ENCODE results near the gene FBXW5. TPM values are rescaled to one million over a fixed set of nuclear protein-coding genes. Genes with fewer than 3 reads are reported as not detected.

FBXW5 gene
- total and polyA plus RNA-seq, 2 experiments from 2014 or later: 27.0 to 111 TPM

GRCh38 chr9:136930014-136930413 is 14.5 kb downstream of the FBXW5 start:
- Mint-ChIP-seq H3K9me3 (no peaks in the 10 kb centered on the region; the same call in 2 of the 3 replicates), H3K36me3 (ENCODE audit: low read depth) (peaks cover 44% of the 10 kb centered on the region), H3K4me1 (peaks cover 8% of the 10 kb centered on the region; the same call in 2 of the 3 replicates), H3K27ac (no peak overlapping the region), H3K4me3 (no peak overlapping the region), H3K27me3 (ENCODE audit: insufficient read depth, low read depth, poor library complexity) (peaks cover 8% of the 10 kb centered on the region)
- peaks cover 12% of the 10 kb centered on the region; the same call in 1 of the 2 replicates for H3F3A ChIP-seq (replicated peaks; ENCODE audit: low read depth)
- H3K27ac ChIP-seq (ENCODE audit: low read depth): no peak overlapping the region
- H3K4me2 ChIP-seq: no peak overlapping the region
- ATAC-seq (no peak), DNase-seq (ENCODE audit: low spot score) (no peak)
- no peaks in the 10 kb centered on the region; the same call in 1 of the 2 replicates for H3K9me2 ChIP-seq (ENCODE audit: insufficient read depth)
- H3K27me3 ChIP-seq (ENCODE audit: insufficient read depth): no peaks in the 10 kb centered on the region
- no peak for TF ChIP-seq ZNF462 (CRISPR knock-in tag; IDR thresholded peaks at IDR 0.05)
- no peak for TF ChIP-seq CREB1 (CRISPR knock-in tag; IDR thresholded peaks at IDR 0.05; ENCODE audit: low read depth)
- no peak for TF ChIP-seq ETS1 (IDR thresholded peaks at IDR 0.05)
- TF ChIP-seq JUNB (IDR thresholded peaks at IDR 0.05; ENCODE audit: unreplicated experiment): no peak
- no peak overlapping the region for H2AFZ ChIP-seq
- no peaks in the 10 kb centered on the region for H3K36me3 ChIP-seq (ENCODE audit: insufficient read depth)
- H3K4me3 ChIP-seq: no peak overlapping the region
- H3K79me2 ChIP-seq (replicated peaks; ENCODE audit: insufficient read depth): 0 out of 2 replicates have a peak, but pooled peaks cover 13% of the 10 kb centered on the region
- no peaks in the 10 kb centered on the region for H3K4me1 ChIP-seq (ENCODE audit: insufficient read depth)
- 0 out of 2 replicates have a peak, but pooled peaks cover 3% of the 10 kb centered on the region for H4K20me1 ChIP-seq (replicated peaks; ENCODE audit: insufficient read depth)

GRCh38 chr9:136928591-136928990 is 15.9 kb downstream of the FBXW5 start:
- Histone ChIP-seq H3K27me3 (ENCODE audit: insufficient read depth) (no peaks in the 10 kb centered on the region), H3K27ac (ENCODE audit: low read depth) (no peak overlapping the region), H3K4me3 (no peak overlapping the region), H2AFZ (no peak overlapping the region), H3K4me2 (no peak overlapping the region), H3K79me2 (replicated peaks; ENCODE audit: insufficient read depth) (0 out of 2 replicates have a peak, but pooled peaks cover 9% of the 10 kb centered on the region), H3K4me1 (ENCODE audit: insufficient read depth) (no peaks in the 10 kb centered on the region), H3K9me2 (ENCODE audit: insufficient read depth) (no peaks in the 10 kb centered on the region; the same call in 1 of the 2 replicates), H4K20me1 (replicated peaks; ENCODE audit: insufficient read depth) (0 out of 2 replicates have a peak, but pooled peaks cover 3% of the 10 kb centered on the region), H3K36me3 (ENCODE audit: insufficient read depth) (peaks cover 1% of the 10 kb centered on the region; the same call in 1 of the 2 replicates), H3F3A (replicated peaks; ENCODE audit: low read depth) (0 out of 2 replicates have a peak, but pooled peaks cover 7% of the 10 kb centered on the region)
- ATAC-seq (peak; percentile 22; the same call in 2 of the 3 replicates), DNase-seq (ENCODE audit: low spot score) (no peak)
- Mint-ChIP-seq H3K9me3 (no peaks in the 10 kb centered on the region), H3K27me3 (ENCODE audit: insufficient read depth, low read depth, poor library complexity) (peaks cover 5% of the 10 kb centered on the region), H3K4me1 (no peaks in the 10 kb centered on the region), H3K27ac (no peak overlapping the region), H3K36me3 (ENCODE audit: low read depth) (peaks cover 45% of the 10 kb centered on the region), H3K4me3 (no peak overlapping the region)
- TF ChIP-seq JUNB (IDR thresholded peaks at IDR 0.05; ENCODE audit: unreplicated experiment) (no peak), ZNF331 (CRISPR knock-in tag; IDR thresholded peaks at IDR 0.05; ENCODE audit: low read depth) (no peak), REST (IDR thresholded peaks at IDR 0.05; ENCODE audit: unreplicated experiment) (no peak), EZH2 (IDR thresholded peaks at IDR 0.05; ENCODE audit: low read depth, unreplicated experiment) (no peak), EZH2phosphoT487 (IDR thresholded peaks at IDR 0.05; ENCODE audit: unreplicated experiment) (no peak), STAT1 (IDR thresholded peaks at IDR 0.05; ENCODE audit: unreplicated experiment) (no peak)
